Measurements from ENCODE around the gene SOD3.

SOD3 gene

DNA sequence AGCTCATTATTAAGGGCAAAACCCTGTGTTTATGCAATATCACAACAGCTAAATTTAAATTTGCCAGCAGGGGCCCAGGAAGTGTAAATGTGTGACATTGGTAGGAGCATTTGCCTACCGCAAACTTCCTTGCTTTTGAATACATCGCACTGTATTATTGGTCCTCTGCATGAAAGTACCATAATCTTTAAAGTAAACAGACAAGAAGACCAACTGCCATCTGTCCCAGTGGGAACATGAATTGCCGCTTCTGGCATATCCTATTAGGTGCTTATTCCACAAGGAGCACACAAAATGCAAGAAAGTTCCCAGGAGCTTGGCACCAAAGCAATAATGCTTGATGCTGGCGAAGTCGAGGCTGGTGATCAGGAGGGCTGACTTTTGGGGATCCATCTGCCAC, 51.3 kb downstream of the SOD3 start:
- no peak for DNase-seq

DNA sequence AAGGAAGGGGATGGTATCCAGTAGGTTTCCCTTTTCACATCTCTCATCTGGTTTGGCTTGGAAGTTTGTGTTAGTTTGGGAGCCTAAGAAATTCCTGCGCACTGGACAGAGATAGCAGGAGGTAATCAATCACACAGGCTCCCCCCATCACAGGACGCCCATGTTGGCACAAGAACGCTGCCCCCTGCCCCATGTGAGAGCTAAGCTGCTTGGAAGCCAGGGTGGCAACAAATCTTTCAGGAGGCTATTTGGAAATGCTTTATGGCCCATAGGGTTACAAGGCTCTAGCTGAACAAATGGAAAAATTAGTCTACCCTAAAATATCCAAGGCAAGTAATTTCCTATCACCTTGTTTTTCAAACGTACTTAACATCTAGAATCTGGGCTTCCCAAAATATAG, 54.0 kb downstream of the SOD3 start:
- DNase-seq: no peak

GRCh38 chr4:24849756-24850155, 54.4 kb downstream of the SOD3 start:
- DNase-seq: no peak

Measured in stimulated activated CD4-positive, alpha-beta T cell treated with anti-CD3 and anti-CD28 coated beads, Interleukin-12 subunit alpha, Interleukin-12 subunit beta, amount 100 ng/mL, for 4 hours (primary cell).